HG03103 (cell line): ENCODE data around the gene ZRSR2.
A peak's percentile ranks its signal among the peaks of the same experiment; 100 is the strongest.

Experiments
- ATAC-seq: cut with Tn5 transposase; IDR thresholded peaks from one replicate; pipeline ENCODE4 v1.9.1; 2021; ENCODE audit warnings: low read depth; ENCODE audit not compliant: unreplicated experiment

Gene ZRSR2

GRCh38 chrX:15848576-15848975 lies 58.3 kb downstream of the ZRSR2 start:
- ATAC-seq = no peak

GRCh38 chrX:15849555-15849954 lies 59.3 kb downstream of the ZRSR2 start:
- no peak for ATAC-seq

- ATAC-seq = no peak
Measured at GRCh38 chrX:15853586-15854079, 63.3 kb downstream of the ZRSR2 start.

- ATAC-seq = no peak
Measured at GRCh38 chrX:15854080-15854655, 63.9 kb downstream of the ZRSR2 start.

- peak; percentile 88 for ATAC-seq
Measured at GRCh38 chrX:15854712-15855567, 64.7 kb downstream of the ZRSR2 start, which contains the start of gene AP1S2. TSS of gene AP1S2 (minus strand) at chrX:15854813. CDS start at chrX:15852524, 2,289 bp downstream.

- ATAC-seq = no peak
Measured at GRCh38 chrX:15855568-15856221, 65.4 kb downstream of the ZRSR2 start.

GRCh38 chrX:15856222-15856587 lies 65.9 kb downstream of the ZRSR2 start:
- no peak for ATAC-seq

GRCh38 chrX:15856636-15857035 lies 66.4 kb downstream of the ZRSR2 start:
- no peak for ATAC-seq

GRCh38 chrX:15858051-15858450 lies 67.8 kb downstream of the ZRSR2 start:
- no peak for ATAC-seq

- no peak for ATAC-seq
Measured at GRCh38 chrX:15860921-15861320, 70.6 kb downstream of the ZRSR2 start.

- ATAC-seq = no peak
Measured at GRCh38 chrX:15864023-15864422, 73.7 kb downstream of the ZRSR2 start.

- no peak for ATAC-seq
Measured at GRCh38 chrX:15864629-15865028, 74.3 kb downstream of the ZRSR2 start.

- no peak for ATAC-seq
Measured at GRCh38 chrX:15866147-15866546, 75.9 kb downstream of the ZRSR2 start.

- no peak for ATAC-seq
Measured at GRCh38 chrX:15869695-15870094, 79.4 kb downstream of the ZRSR2 start.

GRCh38 chrX:15870310-15870709 lies 80.0 kb downstream of the ZRSR2 start:
- no peak for ATAC-seq
